SJSA1 (cell line): ENCODE results near the gene URGCP. TPM values are rescaled to one million over a fixed set of nuclear protein-coding genes. Genes with fewer than 3 reads are reported as not detected.

ENCODE experiments used
- DNase-seq, 2 experiments: peaks; one replicate each; pipeline ENCODE4 v3.0.0-alpha.2; 2015 to 2020; ENCODE audit warnings: low spot score in 2 of 2, low read depth in 1 of 2
- H3K27ac ChIP-seq: fragments of 250-450 bp; sonication (Bioruptor Pico); 2 replicates; pipeline ENCODE4 v1.5.1; 2020; ENCODE audit warnings: mild to moderate bottlenecking, moderate library complexity
- H3K27me3 ChIP-seq: fragments of 250-450 bp; sonication (Bioruptor Pico); replicated peaks from 2 replicates; pipeline ENCODE4 v1.5.1; 2020; ENCODE audit warnings: mild to moderate bottlenecking, moderate library complexity
- H3K36me3 ChIP-seq: fragments of 250-450 bp; sonication (Bioruptor Pico); 2 replicates; pipeline ENCODE4 v1.5.1; 2020; ENCODE audit warnings: mild to moderate bottlenecking
- H3K4me1 ChIP-seq: fragments of 250-450 bp; sonication (Bioruptor Pico); replicated peaks from 2 replicates; pipeline ENCODE4 v1.6.1; 2021; ENCODE audit warnings: mild to moderate bottlenecking
- H3K4me3 ChIP-seq: fragments of 250-450 bp; sonication (Bioruptor Pico); 2 replicates; pipeline ENCODE4 v1.5.1; 2020; ENCODE audit warnings: mild to moderate bottlenecking
- H3K9me3 ChIP-seq: fragments of 250-450 bp; sonication (Bioruptor Pico); replicated peaks from 2 replicates; pipeline ENCODE4 v1.5.1; 2020; ENCODE audit warnings: mild to moderate bottlenecking
- total RNA-seq: library from RNA; depleted of rRNA; stranded (reverse); fragments of >200 nt; shearing (Covaris generic); gene quantifications from 2 replicates; pipeline ENCODE4 v1.2.3, GENCODE V29; 2014; rRNA removed

URGCP gene
- total RNA-seq: 20.4 and 25.4 TPM in 2 replicates

DNA sequence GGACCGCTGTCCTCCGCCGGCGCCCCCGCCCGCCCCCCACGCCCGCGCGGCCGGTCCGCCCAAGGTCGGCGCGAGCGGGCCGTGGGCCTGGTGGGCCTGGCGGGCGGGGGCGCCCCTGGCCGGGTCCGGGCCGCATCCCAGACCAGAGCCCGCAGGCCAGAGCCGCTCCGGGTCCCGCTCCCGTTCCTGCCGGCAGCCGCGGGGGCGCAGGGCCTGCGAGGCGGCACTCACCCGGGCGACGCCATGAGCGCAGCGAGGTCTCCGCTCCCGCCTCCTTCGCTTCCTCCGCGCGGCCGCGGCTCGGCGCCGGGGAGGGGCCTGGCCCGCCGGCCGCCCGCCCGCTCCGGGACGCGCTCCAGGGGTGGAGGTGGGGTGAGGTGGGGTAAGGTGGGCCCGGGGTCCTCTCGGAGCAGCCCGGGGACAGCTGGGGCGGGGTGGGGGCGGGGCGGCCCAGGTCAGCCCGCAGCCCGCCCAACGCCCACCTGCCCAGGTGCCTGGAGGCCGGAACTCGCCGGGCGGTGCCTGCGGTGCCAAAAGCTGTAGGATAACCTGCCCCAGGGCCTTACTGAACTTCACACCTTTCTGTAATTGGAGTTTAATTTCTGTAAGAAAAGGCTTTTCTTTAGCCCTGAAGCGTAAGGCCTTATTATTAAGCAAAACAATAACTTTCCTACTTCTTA, at the start of gene URGCP:
URGCP (minus strand) TSS at position 266 of the 680 bp plus-strand sequence; CDS start at position 245, 21 bp downstream.
- peak within 1 kb of the TSS; percentile 55 for H3K27ac ChIP-seq
- H3K9me3 ChIP-seq: no peaks in the 10 kb centered on the region
- peaks cover 14% of the 10 kb centered on the region for H3K36me3 ChIP-seq
- H3K4me1 ChIP-seq: peaks cover 18% of the 10 kb centered on the region
- peak within 1 kb of the TSS; percentile 88 for H3K4me3 ChIP-seq
- DNase-seq: peak in 1 of 2 experiments; percentile 47
- H3K27me3 ChIP-seq: no peaks in the 10 kb centered on the region

DNA sequence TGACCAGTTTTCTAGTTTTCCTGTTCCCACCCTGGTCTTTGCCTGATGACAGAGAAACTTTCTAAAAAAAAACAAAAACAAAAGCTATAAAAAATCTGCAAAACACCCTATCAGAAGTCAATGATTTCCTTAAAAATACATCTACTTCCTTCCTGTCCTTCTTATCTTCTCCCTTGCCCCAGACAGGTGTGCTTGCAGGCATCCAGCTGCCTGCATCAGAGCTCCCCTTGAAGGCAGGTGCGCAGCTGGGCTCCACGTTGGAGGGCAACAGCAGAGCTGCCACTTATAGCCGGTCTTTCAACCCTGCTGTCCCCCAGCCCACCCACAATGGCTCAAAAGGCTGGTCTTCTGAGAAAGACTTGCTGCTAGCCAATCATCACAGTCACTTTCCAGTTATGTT, 49.6 kb upstream of the URGCP start:
- no peaks in the 10 kb centered on the region for H3K27me3 ChIP-seq
- no peaks in the 10 kb centered on the region for H3K4me1 ChIP-seq
- H3K27ac ChIP-seq: no peak overlapping the region
- H3K9me3 ChIP-seq: no peaks in the 10 kb centered on the region
- H3K36me3 ChIP-seq: peaks cover 9% of the 10 kb centered on the region
- H3K4me3 ChIP-seq: no peak overlapping the region
- DNase-seq: no peak

- H3K27me3 ChIP-seq: no peaks in the 10 kb centered on the region
- no peak overlapping the region for H3K4me3 ChIP-seq
- H3K27ac ChIP-seq: no peak overlapping the region
- H3K36me3 ChIP-seq: peaks cover 9% of the 10 kb centered on the region
- peak in 1 of 2 experiments; percentile 23 for DNase-seq
- H3K9me3 ChIP-seq: no peaks in the 10 kb centered on the region
- H3K4me1 ChIP-seq: no peaks in the 10 kb centered on the region
Observed at GRCh38 chr7:43954524-43955228, 48.3 kb upstream of the URGCP start.

GRCh38 chr7:43953071-43953470, 46.7 kb upstream of the URGCP start:
- H3K9me3 ChIP-seq: no peaks in the 10 kb centered on the region
- no peak overlapping the region for H3K4me3 ChIP-seq
- peaks cover 9% of the 10 kb centered on the region for H3K36me3 ChIP-seq
- DNase-seq: no peak
- H3K27ac ChIP-seq: no peak overlapping the region
- H3K4me1 ChIP-seq: no peaks in the 10 kb centered on the region
- H3K27me3 ChIP-seq: no peaks in the 10 kb centered on the region

DNA sequence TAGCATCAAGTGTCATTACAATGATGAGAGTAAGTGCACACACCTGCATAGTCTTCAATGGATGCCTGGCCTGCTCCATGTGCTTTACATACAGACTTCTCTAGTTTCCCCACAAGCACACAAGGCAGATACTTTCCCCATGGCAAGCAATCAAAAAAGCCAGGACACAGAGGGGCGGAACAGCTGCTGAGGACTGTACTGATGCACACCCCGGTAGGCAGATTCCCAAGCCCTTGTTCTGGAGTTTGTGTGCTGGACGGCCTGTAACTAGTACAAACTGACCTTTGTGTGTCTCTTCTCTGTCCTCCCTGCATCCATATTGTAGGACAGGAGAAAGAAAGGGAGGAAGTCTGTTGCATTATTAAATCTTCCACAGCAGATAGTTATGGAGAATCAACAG, 45.6 kb upstream of the URGCP start:
- no peak overlapping the region for H3K4me3 ChIP-seq
- no peak overlapping the region for H3K27ac ChIP-seq
- no peaks in the 10 kb centered on the region for H3K27me3 ChIP-seq
- DNase-seq: no peak
- no peaks in the 10 kb centered on the region for H3K9me3 ChIP-seq
- peaks cover 9% of the 10 kb centered on the region for H3K36me3 ChIP-seq
- no peaks in the 10 kb centered on the region for H3K4me1 ChIP-seq

- no peaks in the 10 kb centered on the region for H3K9me3 ChIP-seq
- H3K27me3 ChIP-seq: no peaks in the 10 kb centered on the region
- H3K36me3 ChIP-seq: no peaks in the 10 kb centered on the region
- H3K4me3 ChIP-seq: no peak overlapping the region
- no peaks in the 10 kb centered on the region for H3K4me1 ChIP-seq
- H3K27ac ChIP-seq: no peak overlapping the region
- no peak for DNase-seq
Observed at GRCh38 chr7:43944286-43944685, 37.9 kb upstream of the URGCP start.

GRCh38 chr7:43943417-43944187, 37.2 kb upstream of the URGCP start:
- H3K27ac ChIP-seq: no peak overlapping the region
- H3K4me3 ChIP-seq: no peak overlapping the region
- H3K9me3 ChIP-seq: no peaks in the 10 kb centered on the region
- no peaks in the 10 kb centered on the region for H3K27me3 ChIP-seq
- H3K36me3 ChIP-seq: no peaks in the 10 kb centered on the region
- DNase-seq: no peak
- H3K4me1 ChIP-seq: no peaks in the 10 kb centered on the region

GRCh38 chr7:43942997-43943396, 36.6 kb upstream of the URGCP start:
- Histone ChIP-seq H3K4me1 (no peaks in the 10 kb centered on the region), H3K36me3 (no peaks in the 10 kb centered on the region), H3K27ac (no peak overlapping the region), H3K27me3 (no peaks in the 10 kb centered on the region), H3K9me3 (no peaks in the 10 kb centered on the region), H3K4me3 (no peak overlapping the region)
- no peak for DNase-seq

- H3K4me1 ChIP-seq: no peaks in the 10 kb centered on the region
- no peaks in the 10 kb centered on the region for H3K27me3 ChIP-seq
- no peak for DNase-seq
- H3K4me3 ChIP-seq: no peak overlapping the region
- H3K27ac ChIP-seq: no peak overlapping the region
- no peaks in the 10 kb centered on the region for H3K36me3 ChIP-seq
- no peaks in the 10 kb centered on the region for H3K9me3 ChIP-seq
Observed at GRCh38 chr7:43942250-43942649, 35.9 kb upstream of the URGCP start.

GRCh38 chr7:43938892-43939482, 32.6 kb upstream of the URGCP start:
- no peak overlapping the region for H3K4me3 ChIP-seq
- no peak for DNase-seq
- H3K9me3 ChIP-seq: no peaks in the 10 kb centered on the region
- no peaks in the 10 kb centered on the region for H3K27me3 ChIP-seq
- H3K36me3 ChIP-seq: no peaks in the 10 kb centered on the region
- no peaks in the 10 kb centered on the region for H3K4me1 ChIP-seq
- H3K27ac ChIP-seq: no peak overlapping the region

- Histone ChIP-seq H3K36me3 (no peaks in the 10 kb centered on the region), H3K27me3 (no peaks in the 10 kb centered on the region), H3K27ac (no peak overlapping the region), H3K4me3 (no peak overlapping the region), H3K4me1 (no peaks in the 10 kb centered on the region), H3K9me3 (no peaks in the 10 kb centered on the region)
- DNase-seq: no peak
Observed at GRCh38 chr7:43937444-43937843, 31.0 kb upstream of the URGCP start.

DNA sequence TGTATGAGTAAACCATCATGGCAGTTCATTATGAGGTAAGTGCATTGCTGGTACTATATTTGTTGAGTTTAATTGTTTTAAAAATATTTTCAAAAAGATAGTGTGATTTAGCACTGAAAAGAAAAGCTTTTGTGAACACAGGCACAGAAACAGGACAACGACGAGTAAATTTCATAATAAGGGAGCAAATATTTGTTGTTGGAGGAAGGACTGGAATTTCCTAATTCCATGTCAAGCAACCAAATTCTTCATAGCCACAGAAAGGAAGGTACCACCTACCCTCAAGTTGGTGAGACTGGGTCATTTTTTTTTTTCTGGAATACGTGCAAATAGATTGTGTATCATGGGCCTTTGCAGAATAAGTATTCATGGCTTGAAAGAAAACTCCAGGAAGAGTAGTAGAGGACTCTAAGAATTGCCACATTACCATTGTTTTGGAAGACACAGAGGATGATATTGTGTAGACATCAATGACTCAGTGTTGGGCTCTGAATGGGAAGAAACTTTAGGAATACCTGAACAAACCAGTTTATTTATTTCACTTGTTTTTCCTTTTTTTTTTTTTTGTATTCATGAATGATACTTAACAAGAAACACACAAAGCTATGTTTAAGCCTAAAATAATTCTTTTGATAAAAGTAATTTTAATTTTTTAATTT, 27.6 kb upstream of the URGCP start:
- H3K36me3 ChIP-seq: no peaks in the 10 kb centered on the region
- H3K4me1 ChIP-seq: no peaks in the 10 kb centered on the region
- no peak overlapping the region for H3K27ac ChIP-seq
- no peaks in the 10 kb centered on the region for H3K27me3 ChIP-seq
- H3K4me3 ChIP-seq: no peak overlapping the region
- DNase-seq: no peak
- H3K9me3 ChIP-seq: no peaks in the 10 kb centered on the region

DNA sequence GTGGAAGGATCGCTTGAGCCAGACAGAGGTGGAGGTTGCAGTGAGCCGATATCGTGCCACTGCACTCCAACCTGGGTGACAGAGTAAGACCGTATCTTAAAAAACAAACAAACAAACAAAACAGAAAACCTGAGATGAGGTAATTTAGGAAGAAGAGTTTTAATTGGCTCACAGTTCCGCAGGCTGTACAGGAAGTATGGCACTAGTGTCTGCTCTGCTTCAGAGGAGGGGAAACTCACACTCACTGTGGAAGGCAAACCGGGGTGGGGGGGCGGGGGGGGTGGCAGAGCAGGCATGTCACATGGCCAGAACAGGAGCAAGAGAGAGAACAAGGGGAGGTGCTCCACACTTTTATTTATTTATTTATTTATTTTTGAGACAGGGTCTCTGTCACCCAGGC, 24.9 kb upstream of the URGCP start:
- Histone ChIP-seq H3K4me1 (no peaks in the 10 kb centered on the region; the same call in 1 of the 2 replicates), H3K27ac (no peak overlapping the region), H3K9me3 (no peaks in the 10 kb centered on the region), H3K36me3 (no peaks in the 10 kb centered on the region), H3K4me3 (no peak overlapping the region), H3K27me3 (no peaks in the 10 kb centered on the region)
- no peak for DNase-seq
